ENCODE results near the gene HSD11B1.
A peak's percentile ranks its signal among the peaks of the same experiment; 100 is the strongest.

HSD11B1 gene

GRCh38 chr1:209704584-209704983, at the start of gene HSD11B1:
Gene HSD11B1 (plus strand): TSS chr1:209704846. CDS start chr1:209704943, 97 bp downstream.
- DNase-seq: no peak

GRCh38 chr1:209655411-209656231, 49.0 kb upstream of the HSD11B1 start:
- DNase-seq: no peak

GRCh38 chr1:209657140-209657879, 47.3 kb upstream of the HSD11B1 start:
- DNase-seq: no peak

- DNase-seq: no peak
These were observed 46.7 kb upstream of the HSD11B1 start for GRCh38 chr1:209657918-209658317.

- DNase-seq: no peak
These were observed 44.7 kb upstream of the HSD11B1 start for GRCh38 chr1:209659909-209660308.

- no peak for DNase-seq
These were observed 43.6 kb upstream of the HSD11B1 start for GRCh38 chr1:209661071-209661470.

GRCh38 chr1:209662879-209663327, 41.7 kb upstream of the HSD11B1 start:
- DNase-seq: no peak

- DNase-seq: no peak
These were observed 37.5 kb upstream of the HSD11B1 start for GRCh38 chr1:209667103-209667502.

GRCh38 chr1:209667708-209668107, 36.9 kb upstream of the HSD11B1 start:
- DNase-seq: no peak

- no peak for DNase-seq
These were observed 34.1 kb upstream of the HSD11B1 start for GRCh38 chr1:209670441-209671082.

GRCh38 chr1:209672705-209673630, 31.7 kb upstream of the HSD11B1 start:
- DNase-seq: no peak

GRCh38 chr1:209673631-209674417, 30.8 kb upstream of the HSD11B1 start:
- DNase-seq: no peak

GRCh38 chr1:209674957-209675564, 29.6 kb upstream of the HSD11B1 start, which contains the start of gene G0S2:
Gene G0S2 (plus strand): TSS chr1:209675412. CDS start chr1:209675685, 273 bp downstream.
- peak; percentile 34 for DNase-seq

- peak; percentile 34 for DNase-seq
These were observed 29.0 kb upstream of the HSD11B1 start for GRCh38 chr1:209675565-209676154.

- no peak for DNase-seq
These were observed 25.6 kb upstream of the HSD11B1 start for GRCh38 chr1:209678981-209679539.

- DNase-seq: no peak
These were observed 18.8 kb upstream of the HSD11B1 start for GRCh38 chr1:209685821-209686220.

GRCh38 chr1:209686322-209686721, 18.3 kb upstream of the HSD11B1 start:
- DNase-seq: no peak

- DNase-seq: no peak
These were observed 15.9 kb upstream of the HSD11B1 start for GRCh38 chr1:209688746-209689234.

GRCh38 chr1:209689477-209689876, 15.2 kb upstream of the HSD11B1 start:
- no peak for DNase-seq

GRCh38 chr1:209691237-209691636, 13.4 kb upstream of the HSD11B1 start:
- DNase-seq: no peak
